ENCODE data around the gene AMOTL2.

AMOTL2 gene

GRCh38 chr3:134314588-134315285, 59.5 kb downstream of the AMOTL2 start:
- no peak for DNase-seq (ENCODE audit: low spot score)

GRCh38 chr3:134313847-134314587, 60.2 kb downstream of the AMOTL2 start:
- no peak for DNase-seq (ENCODE audit: low spot score)

- DNase-seq (ENCODE audit: low spot score) = no peak
Measured at GRCh38 chr3:134312873-134313846, 61.1 kb downstream of the AMOTL2 start.

GRCh38 chr3:134312072-134312872, 62.0 kb downstream of the AMOTL2 start:
- no peak for DNase-seq (ENCODE audit: low spot score)

- DNase-seq (ENCODE audit: low spot score) = no peak
Measured at GRCh38 chr3:134311693-134312071, 62.6 kb downstream of the AMOTL2 start.

- no peak for DNase-seq (ENCODE audit: low spot score)
Measured at GRCh38 chr3:134311265-134311664, 63.0 kb downstream of the AMOTL2 start.

GRCh38 chr3:134309987-134310700, 64.1 kb downstream of the AMOTL2 start:
- no peak for DNase-seq (ENCODE audit: low spot score)

- peak; percentile 70 for DNase-seq (ENCODE audit: low spot score)
Measured at GRCh38 chr3:134308350-134308891, 65.8 kb downstream of the AMOTL2 start.

GRCh38 chr3:134307425-134307824, 66.8 kb downstream of the AMOTL2 start:
- DNase-seq (ENCODE audit: low spot score) = no peak

GRCh38 chr3:134306320-134306719, 67.9 kb downstream of the AMOTL2 start:
- DNase-seq (ENCODE audit: low spot score) = no peak

Measured in hematopoietic multipotent progenitor cell treated with erythropoietin and hydrocortisone succinate and interleukin-3 and kit ligand, for 15 days (in vitro differentiated cells).